Gastrocnemius medialis (tissue), 4 donors: ENCODE data around the gene SCNN1A. TPM values are rescaled to one million over a fixed set of nuclear protein-coding genes. Genes with fewer than 3 reads are reported as not detected.

Experiments
- ATAC-seq, 2 donors: fragments of 150-250 bp; one replicate each; pipeline ENCODE4 v1.9.1; 2016
- DNase-seq, 2 donors: peaks; one replicate each; pipeline ENCODE4 v3.0.0-alpha.2; 2019
- H3K27ac ChIP-seq, 4 donors: fragments of 200-600 bp; sonication (generic); 1 replicate in 1 of 4; 2 replicates in 3 of 4; pipeline ENCODE4 v1.5.1; 2016 to 2018; ENCODE audit warnings: mild to moderate bottlenecking in 2 of 4, moderate library complexity in 1 of 4
- H3K27me3 ChIP-seq, 3 donors: fragments of 200-600 bp; sonication (generic) in 2 of 3; 1 replicate in 1 of 3; 2 replicates in 2 of 3; pipeline versions ENCODE4 v1.5.1 to v1.6.0; 2016 to 2019; ENCODE audit warnings: mild to moderate bottlenecking in 1 of 3, moderate library complexity in 1 of 3
- H3K36me3 ChIP-seq, 2 donors: fragments of 200-600 bp; sonication (generic) in 1 of 2; one replicate each; pipeline ENCODE4 v1.5.1; 2017 to 2018
- H3K4me1 ChIP-seq, 2 donors: fragments of 200-600 bp; sonication (generic) in 1 of 2; one replicate each; pipeline ENCODE4 v1.5.1; 2016 to 2017; ENCODE audit warnings: mild to moderate bottlenecking in 2 of 2
- H3K4me3 ChIP-seq, 4 donors: fragments of 200-600 bp; sonication (generic) in 3 of 4; 1 replicate in 1 of 4; 2 replicates in 3 of 4; pipeline ENCODE4 v1.5.1; 2016 to 2019; ENCODE audit warnings: mild to moderate bottlenecking in 2 of 4
- H3K9me3 ChIP-seq, 3 donors: fragments of 200-600 bp; sonication (generic) in 2 of 3; 1 replicate in 1 of 3; 2 replicates in 2 of 3; pipeline ENCODE4 v1.5.1; 2016 to 2019
- POLR2A ChIP-seq, 2 donors: fragments of 450-650 bp; IDR thresholded peaks; one replicate each; pipeline ENCODE4 v1.6.1; 2017; ENCODE audit warnings: antibody characterized with exemption in 2 of 2, mild to moderate bottlenecking in 2 of 2, moderate library complexity in 2 of 2
- in situ Hi-C, 4 donors: fragments of 200-750 bp; cut with MboI; loops; one replicate each; pipeline versions ENCODE4 v1.15.0 to v1.8.0; 2017; ENCODE audit warnings: low sequenced_read_pairs in 4 of 4
- intact Hi-C: fragments of 100-400 bp; cut with DNase I; formaldehyde crosslinking; loops from one replicate; pipeline ENCODE4 v1.15.1; 2023; ENCODE audit warnings: low total_unique reads
- total RNA-seq, 4 donors: library from RNA; depleted of rRNA; stranded (reverse); fragments of >200 nt; gene quantifications; one replicate each; pipeline versions ENCODE4 v1.1.0 to v1.2.3, GENCODE V29; 2016
- TF ChIP-seq, protein P1 (sequence below), 5 experiments: fragments of 450-650 bp in 3 of 5; fragments of 200-600 bp in 2 of 5; sonication (generic) in 2 of 5; IDR thresholded peaks in 4 of 5; conservative IDR thresholded peaks in 1 of 5; 1 replicate in 4 of 5; 2 replicates in 1 of 5; pipeline ENCODE4 v1.5.1; 2016 to 2019; ENCODE audit warnings: antibody characterized with exemption in 5 of 5, mild to moderate bottlenecking in 3 of 5, moderate library complexity in 3 of 5

SCNN1A gene
- total RNA-seq, 4 donors from 2014 or later: 0.20 to 2.0 (median 0.38) TPM; not detected in 1

DNA sequence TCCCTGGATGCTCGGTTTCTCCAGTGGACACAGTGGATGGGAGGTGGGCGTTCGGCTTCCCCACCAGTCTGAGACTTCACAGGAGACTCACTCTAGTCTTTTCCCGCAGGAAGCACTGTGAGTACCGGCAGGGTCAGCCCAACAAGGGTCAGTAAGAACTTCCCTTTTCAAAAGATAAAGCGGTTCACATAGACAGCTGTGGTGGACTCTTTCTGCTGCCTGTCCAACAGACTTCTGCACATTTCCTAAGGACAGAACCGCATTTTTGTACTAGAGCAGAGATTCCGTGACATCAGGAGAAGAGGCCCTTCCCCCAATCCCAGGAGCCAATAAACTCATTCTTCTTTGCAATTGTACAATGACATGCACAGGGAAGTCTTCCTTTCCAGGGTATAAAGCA lies 19.0 kb upstream of the SCNN1A start:
- intact Hi-C loops: no loop called here

DNA sequence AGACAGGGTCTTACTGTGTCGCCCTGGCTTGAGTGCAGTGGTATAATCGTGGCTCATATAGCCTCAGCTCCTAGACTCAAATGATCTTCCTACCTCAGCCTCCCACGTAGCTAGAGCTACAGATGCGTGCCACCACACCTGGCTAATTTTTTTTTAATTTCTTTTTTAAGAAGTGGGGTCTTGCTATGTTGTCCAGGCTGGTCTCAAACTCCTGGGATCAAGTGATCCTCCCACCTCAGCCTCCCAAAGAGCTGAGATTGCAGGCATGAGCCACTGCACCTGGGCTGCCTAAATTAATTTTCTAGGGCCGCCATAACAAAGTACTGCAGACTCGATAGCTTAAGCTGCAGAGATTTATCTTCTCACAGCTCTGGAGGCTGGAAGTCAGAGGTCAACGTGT lies 17.7 kb upstream of the SCNN1A start:
- Histone ChIP-seq H3K4me1 (peaks cover 4 to 10% of the 10 kb centered on the region in 2 donors), H3K4me3 (no peak overlapping the region), H3K27me3 (no peaks in the 10 kb centered on the region), H3K36me3 (peaks cover 0 to 63% of the 10 kb centered on the region in 2 donors), H3K27ac (no peak overlapping the region), H3K9me3 (no peaks in the 10 kb centered on the region)
- TF ChIP-seq POLR2A (IDR thresholded peaks at IDR 0.05): no peak
- TF ChIP-seq, protein P1, sequence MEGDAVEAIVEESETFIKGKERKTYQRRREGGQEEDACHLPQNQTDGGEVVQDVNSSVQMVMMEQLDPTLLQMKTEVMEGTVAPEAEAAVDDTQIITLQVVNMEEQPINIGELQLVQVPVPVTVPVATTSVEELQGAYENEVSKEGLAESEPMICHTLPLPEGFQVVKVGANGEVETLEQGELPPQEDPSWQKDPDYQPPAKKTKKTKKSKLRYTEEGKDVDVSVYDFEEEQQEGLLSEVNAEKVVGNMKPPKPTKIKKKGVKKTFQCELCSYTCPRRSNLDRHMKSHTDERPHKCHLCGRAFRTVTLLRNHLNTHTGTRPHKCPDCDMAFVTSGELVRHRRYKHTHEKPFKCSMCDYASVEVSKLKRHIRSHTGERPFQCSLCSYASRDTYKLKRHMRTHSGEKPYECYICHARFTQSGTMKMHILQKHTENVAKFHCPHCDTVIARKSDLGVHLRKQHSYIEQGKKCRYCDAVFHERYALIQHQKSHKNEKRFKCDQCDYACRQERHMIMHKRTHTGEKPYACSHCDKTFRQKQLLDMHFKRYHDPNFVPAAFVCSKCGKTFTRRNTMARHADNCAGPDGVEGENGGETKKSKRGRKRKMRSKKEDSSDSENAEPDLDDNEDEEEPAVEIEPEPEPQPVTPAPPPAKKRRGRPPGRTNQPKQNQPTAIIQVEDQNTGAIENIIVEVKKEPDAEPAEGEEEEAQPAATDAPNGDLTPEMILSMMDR (IDR thresholded peaks at IDR 0.05 in 4 of 5, conservative IDR thresholded peaks at IDR 0.05 in 1 of 5): no peak
- intact Hi-C loops (no loop called here), in situ Hi-C loops (no loop called here)
- ATAC-seq: no peak
- DNase-seq: no peak

More for the DNA sequence above, 19.0 kb upstream of the SCNN1A start:
- Histone ChIP-seq H3K4me3 (no peak overlapping the region), H3K4me1 (peaks cover 4 to 10% of the 10 kb centered on the region in 2 donors), H3K9me3 (no peaks in the 10 kb centered on the region), H3K27me3 (no peaks in the 10 kb centered on the region), H3K27ac (no peak overlapping the region), H3K36me3 (peaks cover 0 to 55% of the 10 kb centered on the region in 2 donors)
- TF ChIP-seq, protein P1 (IDR thresholded peaks at IDR 0.05 in 4 of 5, conservative IDR thresholded peaks at IDR 0.05 in 1 of 5): no peak
- TF ChIP-seq POLR2A (IDR thresholded peaks at IDR 0.05): no peak
- in situ Hi-C loops: no loop called here
- DNase-seq (no peak), ATAC-seq (no peak)

DNA sequence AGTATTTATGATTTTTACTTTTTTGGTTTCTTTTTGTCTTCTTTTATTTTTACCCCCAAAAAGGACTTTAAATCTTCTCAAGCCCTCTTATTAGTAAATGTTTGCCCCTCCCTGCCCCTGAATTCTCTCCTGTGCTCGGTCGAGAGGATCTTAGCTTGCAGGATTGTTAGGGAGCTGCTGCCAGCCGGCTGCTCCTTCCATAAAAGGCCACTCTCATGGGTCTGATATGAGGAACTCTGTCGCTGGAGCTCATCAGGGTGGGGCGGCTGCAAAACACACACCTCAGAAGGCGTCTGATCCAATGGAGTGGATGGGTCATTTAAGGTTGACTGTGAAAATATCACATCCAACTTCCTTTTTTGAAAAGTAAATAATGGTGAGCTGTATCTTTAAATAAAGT lies 17.1 kb upstream of the SCNN1A start:
- H3K27ac ChIP-seq: peak overlapping the region in 1 of 4 donors; percentile 44
- H3K9me3 ChIP-seq: no peaks in the 10 kb centered on the region
- H3K27me3 ChIP-seq: no peaks in the 10 kb centered on the region
- H3K4me3 ChIP-seq: no peak overlapping the region
- peaks cover 4 to 10% of the 10 kb centered on the region in 2 donors for H3K4me1 ChIP-seq
- in situ Hi-C loops (no loop called here), intact Hi-C loops (no loop called here)
- TF ChIP-seq, protein P1 (IDR thresholded peaks at IDR 0.05 in 4 of 5, conservative IDR thresholded peaks at IDR 0.05 in 1 of 5): no peak
- no peak for TF ChIP-seq POLR2A (IDR thresholded peaks at IDR 0.05)
- DNase-seq: no peak
- peaks cover 0 to 65% of the 10 kb centered on the region in 2 donors for H3K36me3 ChIP-seq
- ATAC-seq: no peak

DNA sequence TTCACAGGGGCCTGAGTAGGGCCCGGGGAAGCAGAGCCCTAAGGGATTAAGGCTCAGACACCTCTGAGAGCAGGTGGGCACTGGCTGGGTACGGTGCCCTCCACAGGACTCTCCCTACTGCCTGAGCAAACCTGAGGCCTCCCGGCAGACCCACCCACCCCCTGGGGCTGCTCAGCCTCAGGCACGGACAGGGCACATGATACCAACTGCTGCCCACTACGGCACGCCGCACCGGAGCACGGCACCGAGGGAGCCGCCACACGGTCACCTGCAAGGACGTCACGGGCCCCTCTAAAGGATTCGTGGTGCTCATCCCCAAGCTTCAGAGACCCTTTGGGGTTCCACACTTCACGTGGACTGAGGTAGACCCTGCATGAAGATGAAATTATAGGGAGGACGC lies 15.7 kb upstream of the SCNN1A start:
- Histone ChIP-seq H3K27me3 (no peaks in the 10 kb centered on the region), H3K4me3 (no peak overlapping the region), H3K27ac (no peak overlapping the region), H3K9me3 (no peaks in the 10 kb centered on the region), H3K36me3 (peaks cover 0 to 79% of the 10 kb centered on the region in 2 donors), H3K4me1 (peaks cover 4 to 17% of the 10 kb centered on the region in 2 donors)
- in situ Hi-C loops: no loop called here
- ATAC-seq (no peak), DNase-seq (no peak)
- TF ChIP-seq, protein P1 (IDR thresholded peaks at IDR 0.05 in 4 of 5, conservative IDR thresholded peaks at IDR 0.05 in 1 of 5): no peak
- no peak for TF ChIP-seq POLR2A (IDR thresholded peaks at IDR 0.05)
- intact Hi-C loops: no loop called here
